OCI-LY3 (cell line): ENCODE measurements around the gene MSI2.

Experiments used
- H2AFZ ChIP-seq: fragments of 200-600, 300-600 bp; shearing (Covaris generic); 2 replicates; pipeline ENCODE4 v1.6.0; 2014; ENCODE audit warnings: antibody characterized with exemption, low read depth, low read length
- H3K27ac ChIP-seq: fragments of 200-600, 300-600 bp; sonication (generic); 2 replicates; pipeline ENCODE4 v1.5.1; 2014; ENCODE audit warnings: mild to moderate bottlenecking, low read length, moderate library complexity, mixed read lengths
- H3K27me3 ChIP-seq: fragments of 200-600, 300-600 bp; sonication (generic); 2 replicates; pipeline ENCODE4 v1.6.1; 2014; ENCODE audit warnings: low read depth, low read length, mixed read lengths
- H3K36me3 ChIP-seq: fragments of 200-600, 300-600 bp; sonication (generic); replicated peaks from 2 replicates; pipeline ENCODE3; 2014; ENCODE audit warnings: low read depth, low read length, mixed read lengths
- H3K4me1 ChIP-seq: fragments of 300-600, 200-600 bp; sonication (generic); 2 replicates; pipeline ENCODE4 v1.6.1; 2014; ENCODE audit warnings: low read length, mixed read lengths
- H3K4me2 ChIP-seq: fragments of 200-600, 300-600 bp; sonication (generic); 2 replicates; pipeline ENCODE4 v1.6.1; 2014; ENCODE audit warnings: low read length, mixed read lengths
- H3K4me3 ChIP-seq: fragments of 300-600, 200-600 bp; sonication (generic); 2 replicates; pipeline ENCODE4 v1.5.1; 2014; ENCODE audit warnings: antibody characterized with exemption, mild to moderate bottlenecking, low read length, moderate library complexity
- H3K79me2 ChIP-seq: fragments of 300-600, 200-600 bp; shearing (Covaris generic); 2 replicates; pipeline ENCODE4 v1.6.1; 2014; ENCODE audit warnings: mild to moderate bottlenecking, low read length, mixed read lengths
- H3K9ac ChIP-seq: fragments of 300-600, 200-600 bp; shearing (Covaris generic); 2 replicates; pipeline ENCODE4 v1.6.0; 2014; ENCODE audit warnings: mild to moderate bottlenecking, low read length, moderate library complexity
- H3K9me3 ChIP-seq: fragments of 200-600, 300-600 bp; shearing (Covaris generic); 2 replicates; pipeline ENCODE4 v1.6.1; 2014; ENCODE audit warnings: low read length, mixed read lengths; ENCODE audit not compliant: insufficient read depth
- H4K20me1 ChIP-seq: fragments of 200-600, 300-600 bp; sonication (generic); 2 replicates; pipeline ENCODE4 v1.6.1; 2016; ENCODE audit warnings: low read length, mixed read lengths; ENCODE audit not compliant: insufficient read depth
- EZH2phosphoT487 ChIP-seq: fragments of 200-600 bp; shearing (Covaris generic); IDR thresholded peaks from 2 replicates; pipeline ENCODE4 v1.6.1; 2018; ENCODE audit warnings: antibody characterized with exemption, mixed run types, low read depth
- TF ChIP-seq, protein P1 (sequence below): fragments of 200-600, 300-600 bp; sonication (generic); IDR thresholded peaks from 2 replicates; pipeline ENCODE4 v1.5.1; 2014; ENCODE audit warnings: antibody characterized with exemption, low read length, low read depth

MSI2 gene

DNA sequence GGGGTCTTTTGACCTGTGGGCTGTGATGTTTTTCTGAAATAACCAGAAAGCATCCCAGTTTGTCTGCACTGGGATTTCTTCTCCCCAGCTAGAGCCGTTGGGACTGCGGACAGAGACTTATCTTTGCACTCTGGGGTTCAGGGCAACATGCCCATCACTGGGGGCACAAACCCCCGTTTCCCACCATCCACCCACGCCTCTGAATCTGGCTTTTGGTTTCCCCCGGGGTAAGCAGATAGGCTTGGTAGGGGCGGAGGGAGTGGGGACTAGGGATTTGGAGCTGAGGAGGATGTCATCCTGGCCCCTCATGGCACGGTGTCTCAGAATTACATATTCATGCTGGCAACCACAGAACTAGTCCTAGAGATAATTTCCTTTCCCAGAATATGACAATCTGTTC lies 420.2 kb downstream of the MSI2 start:
- Histone ChIP-seq H2AFZ (no peak overlapping the region), H3K4me1 (peaks cover 30% of the 10 kb centered on the region), H3K27ac (no peak overlapping the region), H3K4me2 (no peak overlapping the region), H3K79me2 (no peaks in the 10 kb centered on the region), H4K20me1 (no peaks in the 10 kb centered on the region), H3K4me3 (no peak overlapping the region), H3K36me3 (peaks cover 3% of the 10 kb centered on the region), H3K9me3 (no peaks in the 10 kb centered on the region), H3K9ac (no peak overlapping the region), H3K27me3 (no peaks in the 10 kb centered on the region)
- TF ChIP-seq EZH2phosphoT487, result no peak
- TF ChIP-seq, protein P1, sequence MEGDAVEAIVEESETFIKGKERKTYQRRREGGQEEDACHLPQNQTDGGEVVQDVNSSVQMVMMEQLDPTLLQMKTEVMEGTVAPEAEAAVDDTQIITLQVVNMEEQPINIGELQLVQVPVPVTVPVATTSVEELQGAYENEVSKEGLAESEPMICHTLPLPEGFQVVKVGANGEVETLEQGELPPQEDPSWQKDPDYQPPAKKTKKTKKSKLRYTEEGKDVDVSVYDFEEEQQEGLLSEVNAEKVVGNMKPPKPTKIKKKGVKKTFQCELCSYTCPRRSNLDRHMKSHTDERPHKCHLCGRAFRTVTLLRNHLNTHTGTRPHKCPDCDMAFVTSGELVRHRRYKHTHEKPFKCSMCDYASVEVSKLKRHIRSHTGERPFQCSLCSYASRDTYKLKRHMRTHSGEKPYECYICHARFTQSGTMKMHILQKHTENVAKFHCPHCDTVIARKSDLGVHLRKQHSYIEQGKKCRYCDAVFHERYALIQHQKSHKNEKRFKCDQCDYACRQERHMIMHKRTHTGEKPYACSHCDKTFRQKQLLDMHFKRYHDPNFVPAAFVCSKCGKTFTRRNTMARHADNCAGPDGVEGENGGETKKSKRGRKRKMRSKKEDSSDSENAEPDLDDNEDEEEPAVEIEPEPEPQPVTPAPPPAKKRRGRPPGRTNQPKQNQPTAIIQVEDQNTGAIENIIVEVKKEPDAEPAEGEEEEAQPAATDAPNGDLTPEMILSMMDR, result no peak

DNA sequence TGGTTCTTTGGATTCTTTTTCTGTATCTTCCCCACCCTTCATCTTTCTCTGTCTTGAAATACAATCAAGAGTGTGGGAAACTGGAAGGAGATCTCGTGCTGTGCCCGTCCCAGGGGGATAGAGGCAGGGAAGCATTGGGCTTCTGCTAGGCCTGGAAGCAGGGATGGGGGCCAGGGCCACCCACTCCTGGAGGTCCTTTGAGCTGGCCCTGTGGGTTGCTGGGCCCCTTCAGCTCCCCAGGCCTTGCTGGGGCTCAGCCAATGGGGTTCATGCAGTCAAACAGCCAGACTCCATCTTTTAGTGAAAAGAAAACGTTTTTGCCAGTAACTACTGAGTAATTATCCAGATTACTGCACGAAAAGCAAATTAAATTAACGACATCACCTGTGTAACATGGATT lies 421.0 kb downstream of the MSI2 start:
- H3K36me3 ChIP-seq, result peaks cover 3% of the 10 kb centered on the region
- no peak overlapping the region for H3K4me2 ChIP-seq
- no peak overlapping the region for H2AFZ ChIP-seq
- H3K27ac ChIP-seq, result no peak overlapping the region
- H3K9ac ChIP-seq, result no peak overlapping the region
- no peak for TF ChIP-seq EZH2phosphoT487
- TF ChIP-seq, protein P1, result no peak
- no peaks in the 10 kb centered on the region for H3K79me2 ChIP-seq
- H4K20me1 ChIP-seq, result no peaks in the 10 kb centered on the region
- no peaks in the 10 kb centered on the region for H3K27me3 ChIP-seq
- peaks cover 22% of the 10 kb centered on the region for H3K4me1 ChIP-seq
- no peak overlapping the region for H3K4me3 ChIP-seq
- no peaks in the 10 kb centered on the region for H3K9me3 ChIP-seq

DNA sequence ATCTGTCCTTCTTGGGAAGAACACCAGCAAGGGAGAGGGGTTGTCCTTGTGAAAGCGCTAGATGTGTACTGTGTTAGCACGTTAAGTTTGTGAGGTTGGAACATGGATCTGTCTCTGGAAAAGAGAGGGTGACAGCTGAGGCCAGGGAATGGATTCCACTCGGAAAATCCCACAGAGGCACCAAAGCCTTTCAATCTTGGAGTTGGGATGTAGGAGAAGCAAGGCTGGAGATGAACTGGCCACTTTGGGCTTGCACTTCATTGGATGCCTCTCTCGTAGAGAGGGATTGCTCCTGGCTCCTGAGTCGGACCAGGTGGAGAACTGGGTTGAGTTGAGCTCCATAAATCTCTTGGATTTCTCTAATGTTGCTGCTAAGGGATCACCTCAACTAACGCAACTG lies 421.5 kb downstream of the MSI2 start:
- Histone ChIP-seq H3K9me3 (no peaks in the 10 kb centered on the region), H3K36me3 (peaks cover 3% of the 10 kb centered on the region), H3K4me1 (peaks cover 17% of the 10 kb centered on the region), H2AFZ (no peak overlapping the region), H3K27me3 (no peaks in the 10 kb centered on the region), H3K9ac (no peak overlapping the region), H4K20me1 (no peaks in the 10 kb centered on the region), H3K4me3 (no peak overlapping the region), H3K4me2 (no peak overlapping the region), H3K79me2 (no peaks in the 10 kb centered on the region), H3K27ac (no peak overlapping the region)
- TF ChIP-seq, protein P1, result no peak
- TF ChIP-seq EZH2phosphoT487, result no peak

DNA sequence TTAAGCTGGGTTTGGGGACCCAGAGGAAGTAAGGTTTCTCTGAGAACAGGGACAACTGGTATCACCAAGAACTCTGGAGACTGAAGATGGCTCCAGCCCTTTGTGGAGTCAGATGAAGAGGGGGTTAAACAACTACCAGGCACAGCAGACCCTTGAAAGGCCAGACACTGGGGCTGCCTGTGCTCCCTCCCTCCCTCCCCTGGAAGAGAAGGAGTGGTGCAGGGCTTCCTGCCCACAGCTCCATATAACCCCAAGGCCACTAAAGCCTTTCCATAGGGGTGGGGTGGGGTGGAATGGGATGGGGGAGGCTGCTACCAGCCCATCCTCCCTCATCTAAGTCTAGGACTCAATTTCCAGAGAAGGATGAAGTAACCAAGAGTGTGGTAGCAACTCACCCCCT lies 422.1 kb downstream of the MSI2 start:
- H3K27me3 ChIP-seq, result no peaks in the 10 kb centered on the region
- H3K9ac ChIP-seq, result no peak overlapping the region
- no peak overlapping the region for H3K4me2 ChIP-seq
- H3K36me3 ChIP-seq, result peaks cover 3% of the 10 kb centered on the region
- no peaks in the 10 kb centered on the region for H3K9me3 ChIP-seq
- no peak for TF ChIP-seq EZH2phosphoT487
- TF ChIP-seq, protein P1, result no peak
- H3K4me1 ChIP-seq, result peaks cover 12% of the 10 kb centered on the region
- H4K20me1 ChIP-seq, result no peaks in the 10 kb centered on the region
- H2AFZ ChIP-seq, result no peak overlapping the region
- H3K79me2 ChIP-seq, result no peaks in the 10 kb centered on the region
- H3K4me3 ChIP-seq, result no peak overlapping the region
- H3K27ac ChIP-seq, result no peak overlapping the region
